ENCODE measurements around the gene MYCBP2. TPM values are rescaled to one million over a fixed set of nuclear protein-coding genes. Genes with fewer than 3 reads are reported as not detected.

The MYCBP2 gene
- polyA plus RNA-seq, 1 experiment, result 49.4 TPM

GRCh38 chr13:77026861-77027621 is 299.9 kb downstream of the MYCBP2 start, which contains the start of gene FBXL3:
Gene FBXL3 (minus strand): TSS chr13:77027159. CDS start chr13:77021860, 5,299 bp downstream.
- POLR2A ChIA-PET, result interaction anchor here (0.8 to 1.6 kb wide), 2 partner anchors 16 to 23 kb away, joined by 4 read pairs; no protein-coding TSS in a partner anchor
- Histone ChIP-seq H3K4me3 (ENCODE audit: low read depth, low read length) (peak within 1 kb of the TSS; percentile 88), H3K9me3 (ENCODE audit: control insufficient read depth, insufficient read depth, low read length) (no peaks in the 10 kb centered on the region), H3K27me3 (ENCODE audit: control insufficient read depth, insufficient read depth, low read length) (no peaks in the 10 kb centered on the region), H3K27ac (ENCODE audit: low read depth, low read length) (peak within 1 kb of the TSS; percentile 71)
- peak; percentile 81 for DNase-seq (ENCODE audit: low read depth, low spot score)
- CTCF ChIA-PET, result interaction anchor here (0.6 to 2.9 kb wide), 3 partner anchors 46 to 1393 kb away, joined by 3 to 14 read pairs (median 7); no protein-coding TSS in a partner anchor
- TF ChIP-seq, protein P1, sequence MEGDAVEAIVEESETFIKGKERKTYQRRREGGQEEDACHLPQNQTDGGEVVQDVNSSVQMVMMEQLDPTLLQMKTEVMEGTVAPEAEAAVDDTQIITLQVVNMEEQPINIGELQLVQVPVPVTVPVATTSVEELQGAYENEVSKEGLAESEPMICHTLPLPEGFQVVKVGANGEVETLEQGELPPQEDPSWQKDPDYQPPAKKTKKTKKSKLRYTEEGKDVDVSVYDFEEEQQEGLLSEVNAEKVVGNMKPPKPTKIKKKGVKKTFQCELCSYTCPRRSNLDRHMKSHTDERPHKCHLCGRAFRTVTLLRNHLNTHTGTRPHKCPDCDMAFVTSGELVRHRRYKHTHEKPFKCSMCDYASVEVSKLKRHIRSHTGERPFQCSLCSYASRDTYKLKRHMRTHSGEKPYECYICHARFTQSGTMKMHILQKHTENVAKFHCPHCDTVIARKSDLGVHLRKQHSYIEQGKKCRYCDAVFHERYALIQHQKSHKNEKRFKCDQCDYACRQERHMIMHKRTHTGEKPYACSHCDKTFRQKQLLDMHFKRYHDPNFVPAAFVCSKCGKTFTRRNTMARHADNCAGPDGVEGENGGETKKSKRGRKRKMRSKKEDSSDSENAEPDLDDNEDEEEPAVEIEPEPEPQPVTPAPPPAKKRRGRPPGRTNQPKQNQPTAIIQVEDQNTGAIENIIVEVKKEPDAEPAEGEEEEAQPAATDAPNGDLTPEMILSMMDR (IDR thresholded peaks at IDR 0.05; ENCODE audit: low read depth, low read length), result no peak

GRCh38 chr13:77026255-77026860 is 300.5 kb downstream of the MYCBP2 start:
- CTCF ChIA-PET, result interaction anchor here (0.6 to 2.9 kb wide), 3 partner anchors 452 to 1392 kb away, joined by 3 to 14 read pairs (median 3); no protein-coding TSS in a partner anchor
- no peaks in the 10 kb centered on the region for H3K9me3 ChIP-seq (ENCODE audit: control insufficient read depth, insufficient read depth, low read length)
- no peaks in the 10 kb centered on the region for H3K27me3 ChIP-seq (ENCODE audit: control insufficient read depth, insufficient read depth, low read length)
- POLR2A ChIA-PET, result interaction anchor here (0.5 to 1.6 kb wide), 4 partner anchors 10 to 299 kb away, joined by 3 to 4 read pairs (median 4); no protein-coding TSS in a partner anchor
- no peak for DNase-seq (ENCODE audit: low read depth, low spot score)
- TF ChIP-seq, protein P1 (IDR thresholded peaks at IDR 0.05; ENCODE audit: low read depth, low read length), result no peak
- H3K27ac ChIP-seq (ENCODE audit: low read depth, low read length), result no peak overlapping the region
- peak overlapping the region; percentile 88 for H3K4me3 ChIP-seq (ENCODE audit: low read depth, low read length)

GRCh38 chr13:77022341-77022740 is 304.6 kb downstream of the MYCBP2 start:
- no peak for DNase-seq (ENCODE audit: low read depth, low spot score)
- TF ChIP-seq, protein P1 (IDR thresholded peaks at IDR 0.05; ENCODE audit: low read depth, low read length), result no peak
- Histone ChIP-seq H3K27ac (ENCODE audit: low read depth, low read length) (no peak overlapping the region), H3K27me3 (ENCODE audit: control insufficient read depth, insufficient read depth, low read length) (no peaks in the 10 kb centered on the region), H3K9me3 (ENCODE audit: control insufficient read depth, insufficient read depth, low read length) (no peaks in the 10 kb centered on the region), H3K4me3 (ENCODE audit: low read depth, low read length) (no peak overlapping the region)
- ChIA-PET CTCF (interaction anchor here (0.6 to 1.4 kb wide), 4 partner anchors 17 to 89 kb away, joined by 3 to 4 read pairs (median 3); no protein-coding TSS in a partner anchor), POLR2A (no interaction called here)

- Histone ChIP-seq H3K27me3 (ENCODE audit: control insufficient read depth, insufficient read depth, low read length) (no peaks in the 10 kb centered on the region), H3K27ac (ENCODE audit: low read depth, low read length) (no peak overlapping the region), H3K4me3 (ENCODE audit: low read depth, low read length) (no peak overlapping the region), H3K9me3 (ENCODE audit: control insufficient read depth, insufficient read depth, low read length) (no peaks in the 10 kb centered on the region)
- TF ChIP-seq, protein P1 (IDR thresholded peaks at IDR 0.05; ENCODE audit: low read depth, low read length), result no peak
- no peak for DNase-seq (ENCODE audit: low read depth, low spot score)
- ChIA-PET CTCF (interaction anchor here (1.0 to 2.3 kb wide), 3 partner anchors 16 to 40 kb away, joined by 5 to 20 read pairs (median 10); no protein-coding TSS in a partner anchor), POLR2A (no interaction called here)
Observed at GRCh38 chr13:77019756-77020155, 307.1 kb downstream of the MYCBP2 start.

Data from AG04450 (cell line).